Transverse colon (tissue), 4 donors: ENCODE measurements around the gene TMEM164. TPM values are rescaled to one million over a fixed set of nuclear protein-coding genes. Genes with fewer than 3 reads are reported as not detected.

Experiments used
- DNase-seq: peaks from one replicate; pipeline ENCODE4 v3.0.0-alpha.2; 2019
- H3K27ac ChIP-seq, 4 donors: fragments of 200-600 bp; sonication (generic); 2 replicates each; pipeline ENCODE4 v1.5.1; 2016 to 2018; ENCODE audit warnings: inconsistent platforms in 4 of 4
- H3K27me3 ChIP-seq: fragments of 200-600 bp; sonication (generic); 2 replicates; pipeline ENCODE4 v1.5.1; 2017; ENCODE audit warnings: inconsistent platforms
- H3K36me3 ChIP-seq, 4 donors: fragments of 200-600 bp; sonication (generic); 2 replicates each; pipeline ENCODE4 v1.5.1; 2017 to 2019; ENCODE audit warnings: inconsistent platforms in 4 of 4
- H3K4me1 ChIP-seq, 4 donors: fragments of 200-600 bp; sonication (generic); 2 replicates each; pipeline ENCODE4 v1.5.1; 2017 to 2020; ENCODE audit warnings: inconsistent platforms in 4 of 4
- H3K4me3 ChIP-seq, 4 donors: fragments of 200-600 bp; sonication (generic); 1 replicate in 1 of 4; 2 replicates in 3 of 4; pipeline versions ENCODE4 v1.5.1 to v1.6.1; 2017 to 2019; ENCODE audit warnings: inconsistent platforms in 4 of 4
- H3K9me3 ChIP-seq, 2 donors: fragments of 200-600 bp; sonication (generic); 2 replicates each; pipeline ENCODE4 v1.5.1; 2017 to 2019; ENCODE audit warnings: inconsistent platforms in 2 of 2
- EP300 ChIP-seq: sonication (generic); formaldehyde crosslinking; IDR thresholded peaks from one replicate; pipeline ENCODE4 v1.6.1; 2017; ENCODE audit warnings: antibody characterized with exemption, low read depth
- POLR2A ChIP-seq: fragments of 450-650 bp; IDR thresholded peaks from one replicate; pipeline ENCODE4 v1.6.1; 2016; ENCODE audit warnings: antibody characterized with exemption, mild to moderate bottlenecking, moderate library complexity
- POLR2AphosphoS5 ChIP-seq, 3 donors: sonication (generic); formaldehyde crosslinking; IDR thresholded peaks; one replicate each; pipeline ENCODE4 v1.6.1; 2016; ENCODE audit warnings: antibody characterized with exemption in 3 of 3
- WGBS, 2 donors: methylation state at CpG; one replicate each; pipeline ENCODE4 v1.1.5; 2018; ENCODE audit warnings: low coverage in 1 of 2; 5-methylcytosine and 5-hydroxymethylcytosine counted together
- in situ Hi-C, 4 donors: fragments of 200-750 bp; cut with MboI; loops; one replicate each; pipeline versions ENCODE4 v1.15.0 to v1.15.1; 2017; ENCODE audit warnings: low sequenced_read_pairs in 3 of 4, low pct_ligation_motif_present in 1 of 4, low pct_unique_long_range_greater_than_20kb in 1 of 4
- intact Hi-C: fragments of 100-400 bp; cut with DNase I; formaldehyde crosslinking; loops from one replicate; pipeline ENCODE4 v1.15.1; 2023; ENCODE audit warnings: low total_unique reads
- total RNA-seq, 4 donors: library from RNA; depleted of rRNA; stranded (reverse); fragments of >200 nt; gene quantifications; one replicate each; pipeline ENCODE4 v1.1.0, GENCODE V29; 2016
- TF ChIP-seq, protein P1 (sequence below), 5 experiments: fragments of 200-600 bp in 3 of 5; fragments of 450-650 bp in 2 of 5; sonication (generic) in 3 of 5; IDR thresholded peaks; 1 replicate in 2 of 5; 2 replicates in 3 of 5; pipeline ENCODE4 v1.5.1; 2016 to 2017; ENCODE audit warnings: antibody characterized with exemption in 5 of 5, inconsistent platforms in 3 of 5, mild to moderate bottlenecking in 2 of 5, moderate library complexity in 1 of 5

TMEM164 gene
- total RNA-seq, 4 donors from 2014 or later: 19.5 to 112 (median 91.3) TPM

DNA sequence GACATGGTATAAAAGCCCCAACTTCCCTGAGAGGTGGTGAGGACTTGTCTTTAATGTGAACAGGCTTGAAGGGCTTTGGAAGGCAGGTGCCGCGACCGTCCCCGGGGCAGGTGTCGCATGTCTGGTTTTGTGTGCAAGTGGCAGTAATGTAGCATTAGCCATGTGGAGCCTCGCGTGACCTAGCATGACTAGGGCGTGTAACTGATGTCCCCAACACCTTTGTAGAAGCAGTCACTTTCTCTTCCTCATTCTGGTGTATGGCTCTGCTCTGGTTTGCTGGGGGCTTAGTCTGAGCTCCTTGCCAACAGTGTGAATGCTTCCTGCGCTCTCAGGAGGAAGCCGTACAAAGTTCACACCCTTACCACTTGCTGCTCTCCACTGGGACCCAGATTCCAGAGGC lies 169.3 kb downstream of the TMEM164 start:
- Histone ChIP-seq H3K4me3 (no peak overlapping the region), H3K36me3 (no peaks in the 10 kb centered on the region), H3K4me1 (no peaks in the 10 kb centered on the region), H3K27ac (no peak overlapping the region), H3K9me3 (no peaks in the 10 kb centered on the region), H3K27me3 (no peaks in the 10 kb centered on the region)
- intact Hi-C loops (no loop called here), in situ Hi-C loops (no loop called here)
- no peak for DNase-seq
- TF ChIP-seq POLR2A: no peak
- WGBS, 2 donors: 93% methylated on average over 10 of the region's 10 CpGs; no CpG with 5 or more reads in 1 of the 2 donors

DNA sequence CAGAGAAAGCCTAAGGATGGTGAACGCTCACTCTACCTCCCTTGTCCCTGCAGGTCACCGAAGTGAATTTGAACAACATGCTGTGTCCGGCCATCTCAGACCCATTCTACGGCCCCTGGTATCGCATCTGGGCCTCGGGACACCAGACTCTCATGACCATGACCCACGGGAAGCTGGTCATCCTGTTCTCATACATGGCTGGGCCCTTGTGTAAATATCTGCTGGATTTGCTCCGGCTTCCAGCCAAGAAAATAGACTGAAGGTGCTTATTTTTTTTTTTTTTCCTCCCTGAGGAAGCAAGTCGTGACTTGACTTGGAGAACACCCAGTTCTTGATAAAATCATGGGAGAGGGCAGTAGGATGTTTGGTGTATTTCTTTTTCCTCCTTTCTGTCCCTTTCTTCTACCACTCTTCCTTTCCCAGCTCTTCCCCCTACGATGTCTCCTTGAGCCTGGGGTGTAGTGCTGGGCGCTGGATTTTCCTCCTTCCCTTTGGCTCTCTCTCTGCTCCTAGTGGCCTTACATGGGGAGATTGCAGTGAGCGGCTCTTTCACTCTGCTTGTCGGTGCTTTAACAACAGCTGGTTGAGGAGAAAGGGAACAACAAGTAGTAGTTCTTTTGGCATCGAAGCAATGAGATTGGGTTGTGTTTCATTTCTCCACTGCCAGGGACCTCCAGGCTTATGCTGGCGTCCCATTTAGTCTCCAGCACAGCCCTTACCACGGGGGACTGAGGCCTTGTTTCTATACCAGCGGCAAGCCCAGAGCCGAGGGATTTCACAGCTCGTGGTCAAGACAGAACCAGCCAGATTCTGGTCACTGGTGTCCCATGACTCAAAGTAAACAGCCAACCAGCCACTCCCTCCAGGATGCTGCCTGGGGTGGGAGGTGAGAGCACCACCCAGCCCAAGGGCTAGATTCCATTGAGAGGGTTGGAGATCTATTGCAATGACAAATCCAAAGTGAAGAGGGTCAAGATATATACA lies 170.6 kb downstream of the TMEM164 start:
- in situ Hi-C loops (no loop called here), intact Hi-C loops (no loop called here)
- Histone ChIP-seq H3K36me3 (no peaks in the 10 kb centered on the region), H3K27ac (no peak overlapping the region), H3K9me3 (no peaks in the 10 kb centered on the region), H3K27me3 (no peaks in the 10 kb centered on the region), H3K4me1 (no peaks in the 10 kb centered on the region), H3K4me3 (no peak overlapping the region)
- 86% methylated on average over 19 of the region's 19 CpGs; no CpG with 5 or more reads in 1 of the 2 donors for WGBS, 2 donors
- TF ChIP-seq EP300 (no peak), POLR2AphosphoS5 (IDR thresholded peaks at IDR 0.05) (no peak), POLR2A (no peak)
- TF ChIP-seq, protein P1, sequence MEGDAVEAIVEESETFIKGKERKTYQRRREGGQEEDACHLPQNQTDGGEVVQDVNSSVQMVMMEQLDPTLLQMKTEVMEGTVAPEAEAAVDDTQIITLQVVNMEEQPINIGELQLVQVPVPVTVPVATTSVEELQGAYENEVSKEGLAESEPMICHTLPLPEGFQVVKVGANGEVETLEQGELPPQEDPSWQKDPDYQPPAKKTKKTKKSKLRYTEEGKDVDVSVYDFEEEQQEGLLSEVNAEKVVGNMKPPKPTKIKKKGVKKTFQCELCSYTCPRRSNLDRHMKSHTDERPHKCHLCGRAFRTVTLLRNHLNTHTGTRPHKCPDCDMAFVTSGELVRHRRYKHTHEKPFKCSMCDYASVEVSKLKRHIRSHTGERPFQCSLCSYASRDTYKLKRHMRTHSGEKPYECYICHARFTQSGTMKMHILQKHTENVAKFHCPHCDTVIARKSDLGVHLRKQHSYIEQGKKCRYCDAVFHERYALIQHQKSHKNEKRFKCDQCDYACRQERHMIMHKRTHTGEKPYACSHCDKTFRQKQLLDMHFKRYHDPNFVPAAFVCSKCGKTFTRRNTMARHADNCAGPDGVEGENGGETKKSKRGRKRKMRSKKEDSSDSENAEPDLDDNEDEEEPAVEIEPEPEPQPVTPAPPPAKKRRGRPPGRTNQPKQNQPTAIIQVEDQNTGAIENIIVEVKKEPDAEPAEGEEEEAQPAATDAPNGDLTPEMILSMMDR (IDR thresholded peaks at IDR 0.05): no peak
- DNase-seq: no peak

DNA sequence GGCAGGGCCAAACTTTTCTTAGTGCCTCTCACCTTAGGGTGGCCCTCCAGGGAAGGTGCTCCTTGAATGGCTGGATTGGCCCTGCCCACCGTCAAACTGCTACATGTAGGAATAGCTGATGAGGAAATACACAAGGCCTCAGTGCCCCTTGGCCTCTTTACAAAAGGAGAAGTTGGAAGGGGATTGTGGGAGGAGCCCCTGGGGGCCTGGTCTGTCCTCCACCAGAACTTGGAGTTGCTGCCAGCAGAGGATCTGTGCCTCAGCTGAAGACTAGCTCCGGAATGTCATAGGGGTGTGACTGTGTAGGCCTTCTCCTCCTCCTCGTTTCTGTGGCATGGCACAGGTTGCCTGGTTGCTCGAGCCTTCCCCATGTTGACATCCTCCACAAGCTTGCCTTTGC lies 172.2 kb downstream of the TMEM164 start:
- 74% methylated on average over 4 of the region's 4 CpGs; no CpG with 5 or more reads in 1 of the 2 donors for WGBS, 2 donors
- TF ChIP-seq POLR2AphosphoS5 (IDR thresholded peaks at IDR 0.05) (no peak), POLR2A (no peak), EP300 (no peak)
- TF ChIP-seq, protein P1 (IDR thresholded peaks at IDR 0.05): no peak
- no peaks in the 10 kb centered on the region for H3K27me3 ChIP-seq
- H3K36me3 ChIP-seq: no peaks in the 10 kb centered on the region
- no peaks in the 10 kb centered on the region for H3K9me3 ChIP-seq
- no peak overlapping the region for H3K4me3 ChIP-seq
- in situ Hi-C loops: no loop called here
- no peaks in the 10 kb centered on the region for H3K4me1 ChIP-seq
- no peak overlapping the region for H3K27ac ChIP-seq
- DNase-seq: no peak
- intact Hi-C loops: no loop called here

DNA sequence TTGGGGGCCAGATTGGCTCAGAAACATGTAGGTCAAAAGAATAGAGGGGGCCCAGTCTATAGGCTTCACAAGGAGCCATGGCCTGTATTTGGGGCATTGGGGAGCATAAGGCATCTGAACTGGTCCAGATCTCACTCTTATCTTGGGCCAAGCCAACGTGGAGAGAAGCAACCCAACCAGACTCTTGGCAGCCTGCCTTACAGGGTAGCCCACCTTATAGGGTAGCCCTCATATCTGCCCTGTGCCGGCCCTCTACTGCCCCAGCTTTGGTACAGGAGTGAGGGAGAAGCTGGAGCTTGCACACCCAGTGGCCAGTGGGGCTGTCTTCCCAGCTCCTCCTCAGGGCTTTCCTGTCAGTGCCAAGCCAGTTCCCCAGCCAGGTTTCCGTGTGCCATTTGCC lies 172.8 kb downstream of the TMEM164 start:
- no peaks in the 10 kb centered on the region for H3K36me3 ChIP-seq
- TF ChIP-seq EP300 (no peak), POLR2AphosphoS5 (IDR thresholded peaks at IDR 0.05) (no peak), POLR2A (no peak)
- TF ChIP-seq, protein P1 (IDR thresholded peaks at IDR 0.05): no peak
- intact Hi-C loops: no loop called here
- H3K27me3 ChIP-seq: no peaks in the 10 kb centered on the region
- H3K4me3 ChIP-seq: no peak overlapping the region
- H3K4me1 ChIP-seq: no peaks in the 10 kb centered on the region
- no peaks in the 10 kb centered on the region for H3K9me3 ChIP-seq
- in situ Hi-C loops: no loop called here
- no peak overlapping the region for H3K27ac ChIP-seq
- 67 to 100% methylated on average over 2 to 3 of the region's 3 CpGs for WGBS, 2 donors
- no peak for DNase-seq
